ENCODE results near the gene NLK.
"Not testable (repeated sequence)": the region's sequence is repeated elsewhere in the genome, so short reads cannot be mapped to it uniquely, and the experiment has no call there.

NLK gene

DNA sequence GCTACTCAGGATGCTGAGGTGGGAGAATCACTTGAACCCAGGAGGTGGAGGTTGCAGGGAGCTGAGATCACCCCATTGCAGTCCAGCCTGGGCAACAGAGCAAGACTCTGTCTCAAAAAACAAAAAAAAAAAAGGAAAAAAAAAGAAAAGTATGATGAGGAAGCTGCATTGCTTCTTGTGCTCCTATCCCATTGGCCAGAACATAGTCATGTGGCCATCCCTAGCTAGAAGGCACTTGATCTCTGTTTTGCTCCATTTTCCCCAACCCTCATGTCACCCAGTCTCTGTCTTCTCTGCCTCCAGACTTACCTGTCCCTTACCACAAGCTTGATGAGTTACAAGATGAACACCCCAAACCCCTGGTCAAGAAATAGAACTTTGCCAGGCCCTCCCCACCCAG, 163.8 kb downstream of the NLK start:
- Histone ChIP-seq H3K9me2 (replicated peaks; ENCODE audit: low read depth, low read length) (no peaks in the 10 kb centered on the region), H3K27me3 (ENCODE audit: insufficient read depth, low read length, poor library complexity, severe bottlenecking) (no peaks in the 10 kb centered on the region), H3K9me3 (ENCODE audit: insufficient read depth, low read depth, low read length) (no peaks in the 10 kb centered on the region), H3K36me3 (ENCODE audit: insufficient read depth, low read length) (no peaks in the 10 kb centered on the region), H4K20me1 (ENCODE audit: insufficient read depth, low read length, poor library complexity, severe bottlenecking) (no peaks in the 10 kb centered on the region), H3K79me2 (ENCODE audit: insufficient read depth, low read length) (no peaks in the 10 kb centered on the region), H3K4me2 (ENCODE audit: low read depth, low read length, poor library complexity, severe bottlenecking) (no peak overlapping the region), H3K4me1 (ENCODE audit: insufficient read depth, low read length, poor library complexity, severe bottlenecking) (no peaks in the 10 kb centered on the region), H3K4me3 (ENCODE audit: low read length, poor library complexity, severe bottlenecking) (no peak overlapping the region), H3F3A (ENCODE audit: low read depth) (no peaks in the 10 kb centered on the region), H3K9ac (ENCODE audit: low read depth, low read length, poor library complexity, severe bottlenecking) (no peak overlapping the region), H2AFZ (ENCODE audit: low read length) (no peak overlapping the region)
- TF ChIP-seq, protein P1, sequence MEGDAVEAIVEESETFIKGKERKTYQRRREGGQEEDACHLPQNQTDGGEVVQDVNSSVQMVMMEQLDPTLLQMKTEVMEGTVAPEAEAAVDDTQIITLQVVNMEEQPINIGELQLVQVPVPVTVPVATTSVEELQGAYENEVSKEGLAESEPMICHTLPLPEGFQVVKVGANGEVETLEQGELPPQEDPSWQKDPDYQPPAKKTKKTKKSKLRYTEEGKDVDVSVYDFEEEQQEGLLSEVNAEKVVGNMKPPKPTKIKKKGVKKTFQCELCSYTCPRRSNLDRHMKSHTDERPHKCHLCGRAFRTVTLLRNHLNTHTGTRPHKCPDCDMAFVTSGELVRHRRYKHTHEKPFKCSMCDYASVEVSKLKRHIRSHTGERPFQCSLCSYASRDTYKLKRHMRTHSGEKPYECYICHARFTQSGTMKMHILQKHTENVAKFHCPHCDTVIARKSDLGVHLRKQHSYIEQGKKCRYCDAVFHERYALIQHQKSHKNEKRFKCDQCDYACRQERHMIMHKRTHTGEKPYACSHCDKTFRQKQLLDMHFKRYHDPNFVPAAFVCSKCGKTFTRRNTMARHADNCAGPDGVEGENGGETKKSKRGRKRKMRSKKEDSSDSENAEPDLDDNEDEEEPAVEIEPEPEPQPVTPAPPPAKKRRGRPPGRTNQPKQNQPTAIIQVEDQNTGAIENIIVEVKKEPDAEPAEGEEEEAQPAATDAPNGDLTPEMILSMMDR (conservative IDR thresholded peaks at IDR 0.05; ENCODE audit: low read length) = no peak
- TF ChIP-seq EZH2phosphoT487 (IDR thresholded peaks at IDR 0.05; ENCODE audit: borderline replicate concordance) = no peak

DNA sequence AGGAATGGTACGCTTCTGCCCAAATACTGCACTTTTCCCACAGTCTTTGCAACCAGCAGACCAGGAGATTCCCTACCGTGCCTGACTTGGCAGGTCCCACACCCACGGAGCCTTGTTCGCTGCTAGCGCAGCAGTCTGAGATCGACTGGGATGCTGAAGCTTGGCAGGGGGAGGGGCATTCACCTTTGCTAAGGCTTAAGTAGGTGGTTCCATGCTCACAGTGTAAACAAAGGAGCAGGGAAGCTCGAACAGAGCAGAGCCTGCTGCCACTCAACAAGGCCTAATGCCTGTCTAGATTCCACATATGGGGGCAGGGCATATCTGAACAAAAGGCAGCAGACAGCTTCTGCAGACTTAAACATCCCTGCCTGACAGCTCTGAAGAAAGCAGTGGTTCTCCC, 169.3 kb downstream of the NLK start:
- Histone ChIP-seq H3K36me3 (ENCODE audit: insufficient read depth, low read length) (no peaks in the 10 kb centered on the region), H4K20me1 (ENCODE audit: insufficient read depth, low read length, poor library complexity, severe bottlenecking) (no peaks in the 10 kb centered on the region), H3K4me1 (ENCODE audit: insufficient read depth, low read length, poor library complexity, severe bottlenecking) (no peaks in the 10 kb centered on the region), H3K9me3 (ENCODE audit: insufficient read depth, low read depth, low read length) (peaks cover 3% of the 10 kb centered on the region; the same call in 1 of the 2 replicates), H3K9ac (ENCODE audit: low read depth, low read length, poor library complexity, severe bottlenecking) (no peak overlapping the region), H3K4me2 (ENCODE audit: low read depth, low read length, poor library complexity, severe bottlenecking) (no peak overlapping the region), H3K27me3 (ENCODE audit: insufficient read depth, low read length, poor library complexity, severe bottlenecking) (no peaks in the 10 kb centered on the region), H2AFZ (ENCODE audit: low read length) (no peak overlapping the region), H3K9me2 (replicated peaks; ENCODE audit: low read depth, low read length) (no peaks in the 10 kb centered on the region), H3F3A (ENCODE audit: low read depth) (no peaks in the 10 kb centered on the region), H3K79me2 (ENCODE audit: insufficient read depth, low read length) (no peaks in the 10 kb centered on the region), H3K4me3 (ENCODE audit: low read length, poor library complexity, severe bottlenecking) (no peak overlapping the region)
- TF ChIP-seq, protein P1 (conservative IDR thresholded peaks at IDR 0.05; ENCODE audit: low read length) = no peak
- TF ChIP-seq EZH2phosphoT487 (IDR thresholded peaks at IDR 0.05; ENCODE audit: borderline replicate concordance) = no peak

DNA sequence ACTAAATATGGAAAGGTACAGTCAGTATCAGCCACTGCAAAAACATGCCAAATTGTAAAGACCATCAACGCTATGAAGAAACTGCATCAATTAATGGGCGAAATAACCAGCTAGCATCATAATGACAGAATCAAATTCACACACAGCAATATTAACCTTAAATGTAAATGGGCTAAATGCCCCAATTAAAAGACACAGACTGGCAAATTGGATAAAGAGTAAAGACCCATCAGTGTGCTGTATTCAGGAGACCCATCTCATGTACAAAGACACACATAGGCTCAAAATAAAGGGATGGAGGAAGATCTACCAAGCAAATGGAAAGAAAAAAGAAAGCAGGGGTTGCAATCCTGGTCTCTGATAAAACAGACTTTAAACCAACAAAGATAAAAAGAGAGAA, 171.1 kb downstream of the NLK start:
- not testable (repeated sequence) for H3K36me3 ChIP-seq (ENCODE audit: insufficient read depth, low read length); H3K9me3 ChIP-seq (ENCODE audit: insufficient read depth, low read depth, low read length); H3K9ac ChIP-seq (ENCODE audit: low read depth, low read length, poor library complexity, severe bottlenecking); H2AFZ ChIP-seq (ENCODE audit: low read length); H3K27me3 ChIP-seq (ENCODE audit: insufficient read depth, low read length, poor library complexity, severe bottlenecking); H3K4me3 ChIP-seq (ENCODE audit: low read length, poor library complexity, severe bottlenecking); H3K79me2 ChIP-seq (ENCODE audit: insufficient read depth, low read length); H3F3A ChIP-seq (ENCODE audit: low read depth); H3K4me1 ChIP-seq (ENCODE audit: insufficient read depth, low read length, poor library complexity, severe bottlenecking); H4K20me1 ChIP-seq (ENCODE audit: insufficient read depth, low read length, poor library complexity, severe bottlenecking); H3K4me2 ChIP-seq (ENCODE audit: low read depth, low read length, poor library complexity, severe bottlenecking); H3K9me2 ChIP-seq (replicated peaks; ENCODE audit: low read depth, low read length)

DNA sequence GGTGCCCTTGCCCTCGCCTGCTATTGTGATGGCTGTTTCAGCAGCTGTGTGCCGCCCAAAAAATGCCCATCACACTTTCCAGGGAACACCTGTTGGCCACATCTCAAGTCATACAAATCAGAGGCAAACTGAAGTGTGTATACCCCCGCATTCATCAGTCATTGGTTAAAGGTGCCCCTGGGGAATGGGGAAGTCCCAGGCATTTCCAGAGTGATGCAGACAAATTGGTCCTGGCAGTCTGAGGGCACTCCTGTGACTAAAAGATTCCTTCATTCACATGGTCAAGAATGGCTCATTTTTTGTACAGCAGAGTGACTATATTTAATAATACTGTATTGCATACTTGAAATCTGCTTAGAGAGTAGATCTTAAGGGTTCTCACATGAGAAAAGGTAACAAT, 173.6 kb downstream of the NLK start:
- Histone ChIP-seq H3K79me2 (ENCODE audit: insufficient read depth, low read length) (no peaks in the 10 kb centered on the region), H3K4me3 (ENCODE audit: low read length, poor library complexity, severe bottlenecking) (no peak overlapping the region), H3K27me3 (ENCODE audit: insufficient read depth, low read length, poor library complexity, severe bottlenecking) (no peaks in the 10 kb centered on the region), H3K4me1 (ENCODE audit: insufficient read depth, low read length, poor library complexity, severe bottlenecking) (no peaks in the 10 kb centered on the region), H3K4me2 (ENCODE audit: low read depth, low read length, poor library complexity, severe bottlenecking) (no peak overlapping the region), H3K9ac (ENCODE audit: low read depth, low read length, poor library complexity, severe bottlenecking) (no peak overlapping the region), H2AFZ (ENCODE audit: low read length) (no peak overlapping the region; the same call in 1 of the 2 replicates), H3F3A (ENCODE audit: low read depth) (no peaks in the 10 kb centered on the region), H3K9me2 (replicated peaks; ENCODE audit: low read depth, low read length) (no peaks in the 10 kb centered on the region), H3K9me3 (ENCODE audit: insufficient read depth, low read depth, low read length) (peaks cover 3% of the 10 kb centered on the region; the same call in 1 of the 2 replicates), H3K36me3 (ENCODE audit: insufficient read depth, low read length) (no peaks in the 10 kb centered on the region), H4K20me1 (ENCODE audit: insufficient read depth, low read length, poor library complexity, severe bottlenecking) (no peaks in the 10 kb centered on the region)
- TF ChIP-seq, protein P1 (conservative IDR thresholded peaks at IDR 0.05; ENCODE audit: low read length) = no peak
- TF ChIP-seq EZH2phosphoT487 (IDR thresholded peaks at IDR 0.05; ENCODE audit: borderline replicate concordance) = no peak

All from Loucy (cell line).